ENCODE measurements around the gene NKAIN2.

The NKAIN2 gene

DNA sequence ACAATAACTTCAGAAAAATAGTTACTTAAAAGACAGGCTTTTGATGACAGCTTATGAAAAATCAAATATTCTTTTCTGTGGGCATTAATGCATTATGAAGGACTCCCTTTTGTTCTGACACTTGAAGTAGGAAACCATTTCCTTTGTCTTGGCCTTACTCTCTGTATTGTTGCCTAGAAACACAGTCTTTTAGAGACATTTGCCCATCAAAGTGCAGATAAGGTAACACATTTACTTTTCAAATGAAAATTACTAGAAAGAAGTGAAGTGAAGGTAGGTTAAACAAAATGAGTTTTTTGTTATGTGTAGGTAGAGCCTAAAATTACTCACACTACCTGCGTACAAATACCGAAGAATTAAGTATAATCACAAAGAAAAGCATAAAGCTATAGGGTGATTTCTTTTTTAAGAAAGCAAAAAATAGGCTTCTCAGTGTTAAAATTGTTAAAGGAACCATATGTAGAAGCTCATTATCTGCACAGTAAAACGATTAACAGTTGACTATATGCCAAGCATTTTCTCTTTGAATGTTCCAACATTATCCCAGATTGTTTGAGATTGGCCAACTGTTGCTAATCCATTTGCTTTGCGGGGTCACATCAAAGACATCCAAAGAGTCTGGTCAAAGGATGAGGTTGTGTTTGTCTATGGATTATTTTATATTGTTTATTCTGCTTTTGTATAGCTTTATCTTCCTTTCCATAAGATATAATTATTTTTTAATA, 616.6 kb downstream of the NKAIN2 start:
- no peaks in the 10 kb centered on the region for H3K9me3 ChIP-seq (ENCODE audit: low read length)
- H3K4me3 ChIP-seq (ENCODE audit: low read length) = no peak overlapping the region
- H3K4me1 ChIP-seq (ENCODE audit: insufficient read depth, low read length) = peaks cover 9% of the 10 kb centered on the region
- H3K36me3 ChIP-seq (ENCODE audit: insufficient read depth, low read length) = no peaks in the 10 kb centered on the region
- no peak overlapping the region for H2AFZ ChIP-seq (ENCODE audit: low read depth, low read length)
- no peaks in the 10 kb centered on the region for H3K27me3 ChIP-seq (ENCODE audit: insufficient read depth, low read length)

DNA sequence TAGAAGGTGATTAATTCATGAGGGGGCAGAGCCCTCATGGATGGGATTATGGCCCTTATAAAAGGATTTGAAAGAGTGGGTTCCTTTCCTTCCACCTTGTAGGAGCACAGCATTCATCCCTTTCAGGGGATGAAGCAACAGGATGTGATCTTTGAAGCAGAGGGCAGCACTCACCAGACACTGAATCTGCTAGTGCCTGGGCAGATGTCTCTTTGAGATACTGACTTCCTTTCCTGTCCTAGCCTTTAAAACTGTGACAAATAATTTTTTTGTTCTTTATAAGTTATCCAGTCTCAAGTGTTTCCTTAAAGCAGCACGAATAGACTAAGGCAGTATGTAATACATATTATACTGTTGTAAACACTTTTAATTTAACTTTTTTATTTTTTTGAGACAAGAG, 620.0 kb downstream of the NKAIN2 start:
- no peaks in the 10 kb centered on the region for H3K9me3 ChIP-seq (ENCODE audit: low read length)
- H3K4me1 ChIP-seq (ENCODE audit: insufficient read depth, low read length) = peaks cover 9% of the 10 kb centered on the region
- H3K4me3 ChIP-seq (ENCODE audit: low read length) = no peak overlapping the region
- no peaks in the 10 kb centered on the region for H3K36me3 ChIP-seq (ENCODE audit: insufficient read depth, low read length)
- no peaks in the 10 kb centered on the region for H3K27me3 ChIP-seq (ENCODE audit: insufficient read depth, low read length)
- no peak overlapping the region for H2AFZ ChIP-seq (ENCODE audit: low read depth, low read length)

DNA sequence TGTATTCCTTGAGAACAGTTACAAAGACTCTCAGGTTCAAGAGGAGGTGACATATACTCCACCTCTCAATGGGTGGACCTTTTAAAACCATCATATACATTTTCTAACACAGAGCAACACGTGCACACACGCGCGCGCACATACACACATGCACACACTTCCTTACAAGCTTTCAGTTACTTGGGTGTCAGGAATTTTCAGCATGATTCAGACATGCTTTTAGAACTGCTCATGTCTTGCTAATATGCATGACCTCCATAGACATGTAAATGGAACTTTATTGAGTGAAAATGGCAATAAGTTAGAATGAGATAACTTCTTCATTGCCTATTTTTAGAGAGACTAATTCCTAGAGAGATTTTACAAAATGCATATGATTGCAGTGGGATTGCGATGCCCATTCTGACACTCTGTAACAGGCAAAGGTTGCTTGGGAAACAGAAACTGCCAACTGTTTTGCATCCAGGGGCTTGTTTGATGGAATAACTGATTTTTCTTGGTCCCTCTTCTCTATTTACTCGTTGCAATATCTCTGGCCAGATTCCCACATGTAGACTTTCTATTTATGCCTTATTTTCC, 627.2 kb downstream of the NKAIN2 start:
- H2AFZ ChIP-seq (ENCODE audit: low read depth, low read length) = no peak overlapping the region
- H3K9me3 ChIP-seq (ENCODE audit: low read length) = no peaks in the 10 kb centered on the region
- H3K4me3 ChIP-seq (ENCODE audit: low read length) = no peak overlapping the region
- H3K36me3 ChIP-seq (ENCODE audit: insufficient read depth, low read length) = no peaks in the 10 kb centered on the region
- no peaks in the 10 kb centered on the region for H3K27me3 ChIP-seq (ENCODE audit: insufficient read depth, low read length)
- H3K4me1 ChIP-seq (ENCODE audit: insufficient read depth, low read length) = no peaks in the 10 kb centered on the region

DNA sequence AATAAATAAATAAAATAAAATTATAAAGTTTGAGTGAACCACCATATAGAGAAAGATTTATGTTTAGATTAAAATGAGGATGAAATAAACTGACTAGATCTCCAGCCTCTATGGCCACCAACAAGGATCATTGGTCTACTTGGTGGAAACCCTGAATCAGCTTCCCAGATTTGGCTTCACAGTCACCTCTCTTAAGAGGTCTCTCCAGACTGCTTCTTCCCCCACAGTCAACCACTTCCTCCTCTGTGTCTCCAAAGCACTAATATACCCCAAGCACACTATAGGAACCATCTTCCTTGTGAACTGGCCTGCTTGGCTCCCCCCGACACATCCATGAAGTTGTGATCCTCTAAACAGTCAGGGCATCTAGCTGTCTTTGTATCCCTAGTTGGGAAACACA, 629.0 kb downstream of the NKAIN2 start:
- H3K4me1 ChIP-seq (ENCODE audit: insufficient read depth, low read length) = no peaks in the 10 kb centered on the region
- no peak overlapping the region for H3K4me3 ChIP-seq (ENCODE audit: low read length)
- no peaks in the 10 kb centered on the region for H3K9me3 ChIP-seq (ENCODE audit: low read length)
- no peaks in the 10 kb centered on the region for H3K27me3 ChIP-seq (ENCODE audit: insufficient read depth, low read length)
- no peak overlapping the region for H2AFZ ChIP-seq (ENCODE audit: low read depth, low read length)
- no peaks in the 10 kb centered on the region for H3K36me3 ChIP-seq (ENCODE audit: insufficient read depth, low read length)

DNA sequence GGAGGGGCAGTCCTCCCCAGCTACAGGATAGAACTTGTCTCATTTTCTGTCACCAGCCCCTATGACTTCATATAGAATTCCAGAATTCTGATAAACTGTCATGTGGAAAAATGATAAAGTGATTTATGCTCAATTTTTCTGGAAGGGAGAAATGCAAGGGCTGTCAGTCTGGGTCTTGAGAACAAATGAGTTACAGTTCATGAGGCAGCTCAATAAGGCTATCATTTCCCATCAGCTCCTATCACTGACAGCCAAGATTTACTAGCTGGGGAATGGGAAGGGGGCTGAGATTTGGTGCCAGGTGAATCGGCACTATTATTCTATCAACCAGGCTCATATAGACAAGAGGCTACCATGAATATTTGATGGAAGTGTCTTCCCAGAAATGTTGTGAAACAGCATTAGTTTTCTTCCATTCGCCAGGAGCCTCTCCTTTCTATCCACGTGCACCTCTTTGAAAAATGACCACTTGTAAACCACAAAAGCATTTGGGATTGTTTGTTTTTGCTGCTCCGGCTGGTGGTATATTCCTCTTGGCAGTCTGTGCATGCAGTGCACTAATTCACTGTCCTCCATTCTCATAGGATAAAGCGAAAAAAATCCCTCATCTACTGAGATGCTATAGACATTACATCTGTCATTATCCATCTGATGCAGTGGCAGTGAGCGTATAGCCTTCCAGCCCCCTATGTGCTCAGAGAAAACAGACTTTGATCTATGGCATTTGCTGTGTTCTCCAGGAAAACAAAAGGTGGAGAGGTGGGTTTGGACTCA, 629.9 kb downstream of the NKAIN2 start:
- Histone ChIP-seq H3K36me3 (ENCODE audit: insufficient read depth, low read length) (no peaks in the 10 kb centered on the region), H3K4me1 (ENCODE audit: insufficient read depth, low read length) (no peaks in the 10 kb centered on the region), H3K9me3 (ENCODE audit: low read length) (no peaks in the 10 kb centered on the region), H3K27me3 (ENCODE audit: insufficient read depth, low read length) (no peaks in the 10 kb centered on the region), H2AFZ (ENCODE audit: low read depth, low read length) (no peak overlapping the region), H3K4me3 (ENCODE audit: low read length) (no peak overlapping the region)

DNA sequence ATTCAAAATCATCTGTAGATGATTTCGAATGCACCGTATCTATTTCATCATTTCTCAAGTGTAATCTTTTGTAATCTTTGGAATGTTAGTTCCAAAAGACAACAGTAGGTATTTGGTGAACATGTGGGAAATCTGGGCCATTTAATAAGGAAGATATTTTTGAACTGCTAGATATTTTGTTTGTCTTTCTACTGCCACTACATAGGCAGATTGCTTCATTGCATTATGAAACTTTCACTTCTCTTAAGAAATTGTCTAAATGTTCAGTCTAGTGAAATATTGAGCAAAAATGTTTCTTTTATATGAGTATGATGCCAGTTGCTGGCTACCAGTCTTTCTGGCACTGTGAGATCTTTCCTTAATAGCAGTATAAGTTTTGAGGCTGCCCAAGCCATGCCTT, 630.8 kb downstream of the NKAIN2 start:
- no peaks in the 10 kb centered on the region for H3K36me3 ChIP-seq (ENCODE audit: insufficient read depth, low read length)
- no peaks in the 10 kb centered on the region for H3K9me3 ChIP-seq (ENCODE audit: low read length)
- no peaks in the 10 kb centered on the region for H3K4me1 ChIP-seq (ENCODE audit: insufficient read depth, low read length)
- no peaks in the 10 kb centered on the region for H3K27me3 ChIP-seq (ENCODE audit: insufficient read depth, low read length)
- H3K4me3 ChIP-seq (ENCODE audit: low read length) = no peak overlapping the region
- no peak overlapping the region for H2AFZ ChIP-seq (ENCODE audit: low read depth, low read length)

DNA sequence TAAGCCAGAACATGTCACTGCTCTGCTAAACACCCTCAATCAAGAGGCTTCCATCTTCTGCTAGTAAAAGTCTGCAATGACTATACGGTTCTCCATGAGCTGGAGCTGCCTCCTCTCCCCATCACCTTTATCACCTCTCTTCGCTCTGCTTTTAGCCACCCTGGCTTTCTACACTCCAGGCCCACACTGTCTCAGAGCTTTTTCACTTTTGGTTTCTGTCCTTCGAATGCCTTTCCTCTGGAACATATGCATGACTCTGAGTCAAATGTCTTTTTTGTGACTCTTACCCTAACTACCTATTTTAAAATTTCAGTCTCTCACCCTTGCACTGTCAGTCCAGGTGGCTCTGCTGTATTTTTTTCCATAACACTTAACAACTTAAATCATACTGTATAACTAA, 633.1 kb downstream of the NKAIN2 start:
- Histone ChIP-seq H3K4me3 (ENCODE audit: low read length) (no peak overlapping the region), H3K9me3 (ENCODE audit: low read length) (no peaks in the 10 kb centered on the region), H2AFZ (ENCODE audit: low read depth, low read length) (no peak overlapping the region), H3K27me3 (ENCODE audit: insufficient read depth, low read length) (no peaks in the 10 kb centered on the region), H3K4me1 (ENCODE audit: insufficient read depth, low read length) (no peaks in the 10 kb centered on the region), H3K36me3 (ENCODE audit: insufficient read depth, low read length) (no peaks in the 10 kb centered on the region)

DNA sequence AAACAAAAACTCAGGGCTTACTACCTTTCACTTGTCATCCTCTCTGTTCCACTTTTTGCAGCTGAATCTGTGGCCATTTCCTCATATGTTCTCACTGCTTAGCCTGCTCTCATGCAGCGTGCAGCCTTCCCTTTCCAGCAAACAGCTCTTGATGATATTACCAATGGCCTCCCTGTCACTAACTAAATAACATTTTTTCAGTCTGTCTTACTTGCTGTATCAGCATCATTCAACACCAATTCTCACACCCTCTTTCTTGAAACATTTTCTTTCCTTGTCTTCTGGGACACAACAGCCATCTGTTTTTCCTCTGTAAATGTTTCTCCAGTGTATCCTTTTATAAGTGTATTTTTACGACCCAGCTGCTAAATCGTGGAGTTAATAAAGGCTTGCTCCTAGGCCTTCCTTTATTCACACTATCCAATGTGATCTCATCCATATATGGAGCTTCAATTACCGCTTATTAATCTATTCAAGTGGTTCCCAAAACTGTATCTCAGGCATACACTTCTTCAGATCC, 634.9 kb downstream of the NKAIN2 start:
- no peaks in the 10 kb centered on the region for H3K4me1 ChIP-seq (ENCODE audit: insufficient read depth, low read length)
- H3K36me3 ChIP-seq (ENCODE audit: insufficient read depth, low read length) = no peaks in the 10 kb centered on the region
- no peaks in the 10 kb centered on the region for H3K27me3 ChIP-seq (ENCODE audit: insufficient read depth, low read length)
- H2AFZ ChIP-seq (ENCODE audit: low read depth, low read length) = no peak overlapping the region
- no peaks in the 10 kb centered on the region for H3K9me3 ChIP-seq (ENCODE audit: low read length)
- no peak overlapping the region for H3K4me3 ChIP-seq (ENCODE audit: low read length)

DNA sequence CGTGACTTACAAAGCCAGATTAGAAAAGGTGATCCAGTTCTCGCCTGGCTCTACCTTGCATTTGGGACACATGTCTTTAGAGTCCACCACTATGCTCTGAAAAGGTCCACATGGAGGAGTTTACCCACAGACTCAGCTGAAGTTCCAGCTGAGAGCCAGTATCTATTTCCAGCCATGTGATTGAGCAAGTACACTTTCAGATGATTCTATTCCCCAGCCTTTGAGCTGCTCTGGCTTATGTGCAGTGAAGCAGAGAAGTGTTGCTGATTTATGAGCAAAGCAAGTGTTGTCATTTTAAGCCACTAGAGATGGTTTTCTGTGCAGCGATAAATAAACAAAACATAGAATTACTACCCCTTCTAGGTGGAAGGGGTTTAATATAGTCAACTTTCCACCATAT, 637.8 kb downstream of the NKAIN2 start:
- no peak overlapping the region for H3K4me3 ChIP-seq (ENCODE audit: low read length)
- H3K27me3 ChIP-seq (ENCODE audit: insufficient read depth, low read length) = no peaks in the 10 kb centered on the region
- no peak overlapping the region for H2AFZ ChIP-seq (ENCODE audit: low read depth, low read length)
- no peaks in the 10 kb centered on the region for H3K4me1 ChIP-seq (ENCODE audit: insufficient read depth, low read length)
- H3K36me3 ChIP-seq (ENCODE audit: insufficient read depth, low read length) = no peaks in the 10 kb centered on the region
- no peaks in the 10 kb centered on the region for H3K9me3 ChIP-seq (ENCODE audit: low read length)

DNA sequence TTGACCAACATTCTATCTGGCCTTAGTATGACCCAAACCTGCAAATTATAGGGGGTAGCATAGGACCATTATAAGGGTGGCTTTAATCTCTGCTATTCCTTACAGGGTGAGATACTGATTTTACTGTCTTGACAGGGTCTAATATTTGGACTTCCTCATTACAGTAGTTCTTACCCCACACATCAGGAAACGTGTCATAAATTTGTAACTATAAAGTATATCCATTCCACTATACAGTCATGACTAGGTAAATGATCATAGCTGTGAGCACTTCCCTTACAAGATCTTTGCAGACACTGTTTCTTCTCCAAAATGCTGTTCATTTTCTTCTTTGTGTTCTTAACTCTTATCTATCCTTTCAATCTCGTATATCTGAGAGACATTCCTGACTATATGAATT, 639.9 kb downstream of the NKAIN2 start:
- H3K36me3 ChIP-seq (ENCODE audit: insufficient read depth, low read length) = no peaks in the 10 kb centered on the region
- H3K27me3 ChIP-seq (ENCODE audit: insufficient read depth, low read length) = no peaks in the 10 kb centered on the region
- H3K4me3 ChIP-seq (ENCODE audit: low read length) = no peak overlapping the region
- H3K9me3 ChIP-seq (ENCODE audit: low read length) = no peaks in the 10 kb centered on the region
- no peak overlapping the region for H2AFZ ChIP-seq (ENCODE audit: low read depth, low read length)
- H3K4me1 ChIP-seq (ENCODE audit: insufficient read depth, low read length) = no peaks in the 10 kb centered on the region

DNA sequence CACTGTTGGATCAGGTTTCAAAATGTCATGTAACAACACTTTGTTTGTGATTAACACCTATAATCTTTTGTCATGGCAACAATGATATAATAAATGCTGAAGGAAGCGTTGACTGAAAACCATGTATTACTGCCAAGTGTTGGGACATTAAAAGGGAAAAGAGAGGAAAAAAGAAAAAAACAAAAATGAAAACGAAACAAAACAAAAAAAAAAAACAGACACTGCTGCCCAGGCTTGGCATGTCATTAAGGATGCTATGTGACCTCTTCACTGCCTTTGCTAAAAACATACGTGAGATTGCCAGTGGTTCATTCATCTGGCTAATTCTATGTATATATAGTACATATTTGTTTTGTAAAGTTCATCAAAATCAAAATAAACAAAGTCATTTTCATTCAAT, 641.9 kb downstream of the NKAIN2 start:
- no peaks in the 10 kb centered on the region for H3K36me3 ChIP-seq (ENCODE audit: insufficient read depth, low read length)

DNA sequence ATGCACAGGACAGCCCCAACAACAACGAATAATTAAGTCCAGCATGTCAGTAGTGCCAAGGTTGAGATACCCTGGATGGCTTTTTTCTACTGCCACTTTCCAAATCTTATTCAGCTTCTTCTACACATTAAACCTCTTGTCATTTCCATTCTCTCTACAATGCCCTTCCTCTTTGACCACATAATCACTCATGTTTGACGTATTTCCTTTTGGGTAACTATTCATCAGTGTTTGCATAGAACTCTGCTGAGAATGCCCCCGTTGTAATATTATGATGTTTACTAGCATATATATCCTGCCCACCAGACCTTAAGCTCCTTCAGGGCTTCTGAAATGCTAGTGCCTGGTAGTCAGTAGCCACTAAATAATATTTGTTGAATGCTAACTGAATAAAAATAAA, 643.3 kb downstream of the NKAIN2 start:
- no peak overlapping the region for H3K4me3 ChIP-seq (ENCODE audit: low read length)
- H3K27me3 ChIP-seq (ENCODE audit: insufficient read depth, low read length) = no peaks in the 10 kb centered on the region
- no peaks in the 10 kb centered on the region for H3K9me3 ChIP-seq (ENCODE audit: low read length)
- H3K4me1 ChIP-seq (ENCODE audit: insufficient read depth, low read length) = no peaks in the 10 kb centered on the region
- H3K36me3 ChIP-seq (ENCODE audit: insufficient read depth, low read length) = no peaks in the 10 kb centered on the region
- no peak overlapping the region for H2AFZ ChIP-seq (ENCODE audit: low read depth, low read length)

More for the DNA sequence above, 641.9 kb downstream of the NKAIN2 start:
- Histone ChIP-seq H3K9me3 (ENCODE audit: low read length) (no peaks in the 10 kb centered on the region), H3K27me3 (ENCODE audit: insufficient read depth, low read length) (no peaks in the 10 kb centered on the region), H2AFZ (ENCODE audit: low read depth, low read length) (no peak overlapping the region), H3K4me1 (ENCODE audit: insufficient read depth, low read length) (no peaks in the 10 kb centered on the region), H3K4me3 (ENCODE audit: low read length) (no peak overlapping the region)

DNA sequence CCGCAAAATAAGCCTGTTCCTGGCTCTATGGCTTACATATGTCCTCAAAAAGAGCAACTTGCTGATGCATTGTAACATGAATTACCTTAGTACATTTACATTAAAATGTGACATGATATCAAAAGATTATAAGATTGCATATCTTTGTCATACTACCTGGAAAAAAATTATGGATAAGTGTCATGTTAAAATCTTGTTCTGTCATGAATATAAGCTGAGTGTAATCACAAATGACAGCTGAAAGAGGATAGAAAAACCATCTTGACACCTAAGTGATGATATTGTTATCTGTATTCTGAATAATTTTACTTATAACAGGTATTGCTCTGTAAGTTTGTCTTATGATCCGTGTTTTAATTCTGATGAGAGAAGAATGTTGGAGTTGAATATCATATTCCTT, 655.6 kb downstream of the NKAIN2 start:
- Histone ChIP-seq H3K4me1 (ENCODE audit: insufficient read depth, low read length) (peaks cover 3% of the 10 kb centered on the region), H3K36me3 (ENCODE audit: insufficient read depth, low read length) (no peaks in the 10 kb centered on the region), H2AFZ (ENCODE audit: low read depth, low read length) (no peak overlapping the region)

More for the DNA sequence above, 655.6 kb downstream of the NKAIN2 start:
- Histone ChIP-seq H3K9me3 (ENCODE audit: low read length) (no peaks in the 10 kb centered on the region), H3K4me3 (ENCODE audit: low read length) (no peak overlapping the region), H3K27me3 (ENCODE audit: insufficient read depth, low read length) (no peaks in the 10 kb centered on the region)
